Ectodermal cell (in vitro differentiated cells): Measurements from ENCODE around the gene STOX2.

Experiments used
- H3K27ac ChIP-seq: 2 replicates; pipeline ENCODE4 v1.7.0; 2013; ENCODE audit warnings: mild to moderate bottlenecking, low read depth, low read length; ENCODE audit not compliant: insufficient read depth, poor library complexity, severe bottlenecking
- H3K27me3 ChIP-seq: 2 replicates; pipeline ENCODE4 v1.7.0; 2013; ENCODE audit warnings: mild to moderate bottlenecking, low read length; ENCODE audit not compliant: insufficient read depth, control insufficient read depth, poor library complexity, severe bottlenecking
- H3K36me3 ChIP-seq: one replicate; pipeline ENCODE4 v1.7.0; 2013; ENCODE audit warnings: low read length; ENCODE audit not compliant: control insufficient read depth, insufficient read depth
- H3K4me1 ChIP-seq: one replicate; pipeline ENCODE4 v1.7.0; 2013; ENCODE audit warnings: low read length; ENCODE audit not compliant: control insufficient read depth, insufficient read depth
- H3K4me3 ChIP-seq: 2 replicates; pipeline ENCODE4 v1.7.0; 2013; ENCODE audit warnings: low read depth, low read length, control low read depth; ENCODE audit not compliant: insufficient read depth
- H3K9me3 ChIP-seq: 2 replicates; pipeline ENCODE4 v1.7.0; 2013; ENCODE audit warnings: mild to moderate bottlenecking, low read length, moderate library complexity; ENCODE audit not compliant: control insufficient read depth
- WGBS, 2 experiments: methylation state at CpG; one replicate each; pipeline ENCODE4 v1.1.7; 2013; ENCODE audit warnings: missing lambda C conversion rate in 2 of 2; 5-methylcytosine and 5-hydroxymethylcytosine counted together

Gene STOX2

GRCh38 chr4:184067931-184068554 is 162.9 kb downstream of the STOX2 start:
- 86 to 87% methylated on average over 9 of the region's 9 CpGs for WGBS, 2 experiments
- Histone ChIP-seq H3K36me3 (no peaks in the 10 kb centered on the region), H3K27ac (no peak overlapping the region), H3K4me3 (no peak overlapping the region), H3K27me3 (no peaks in the 10 kb centered on the region), H3K4me1 (no peaks in the 10 kb centered on the region), H3K9me3 (no peaks in the 10 kb centered on the region)
